A549 (cell line): ENCODE measurements around the gene DSG3. TPM values are rescaled to one million over a fixed set of nuclear protein-coding genes. Genes with fewer than 3 reads are reported as not detected.

Source experiments
- ATAC-seq, 2 experiments: fragments of 200-7000 bp in 1 of 2; fragments of >200 bp in 1 of 2; cut with Nextera tagmentation in 1 of 2; cut with Tn5 transposase in 1 of 2; 3 replicates each; pipeline versions ENCODE4 v1.8.0 to v1.9.1; 2018 to 2020; ENCODE audit warnings: mild to moderate bottlenecking in 1 of 2, moderate library complexity in 1 of 2
- CTCF ChIA-PET: fragments of 300-600 bp; sonication (Branson Sonifier 250); formaldehyde crosslinking; extraction: SDS; loops from one replicate; lab custom pipeline; 2021; ENCODE audit warnings: antibody characterized with exemption, inconsistent platforms; lab: Yijun Ruan, JAX
- POLR2A ChIA-PET: fragments of 350-600 bp; formaldehyde crosslinking; extraction: SDS; loops from one replicate; lab custom pipeline; 2021; ENCODE audit warnings: antibody characterized with exemption, inconsistent platforms; lab: Yijun Ruan, JAX
- DNase-seq, 2 experiments: peaks; one replicate each; pipeline versions ENCODE4 v3.0.0 to v3.0.0-alpha.2; 2011 to 2016; ENCODE audit warnings: low read depth in 1 of 2, low spot score in 1 of 2
- FAIRE-seq: peaks from 2 replicates; lab custom pipeline; 2011; peaks lifted over from hg19 to GRCh38; lab: Jason Lieb, UNC
- H3K27ac ChIP-seq, 2 experiments: fragments of >200 bp; sonication (Bioruptor Twin); formaldehyde crosslinking; 3 replicates each; pipeline ENCODE4 v1.5.1; 2016 to 2017
- H3K4me1 ChIP-seq: fragments of >200 bp; sonication (Bioruptor Twin); formaldehyde crosslinking; 3 replicates; pipeline ENCODE4 v1.6.1; 2016
- H3K4me2 ChIP-seq: fragments of >200 bp; sonication (Bioruptor Twin); formaldehyde crosslinking; 3 replicates; pipeline ENCODE4 v1.6.1; 2016
- H3K4me3 ChIP-seq: fragments of >200 bp; sonication (Bioruptor Twin); formaldehyde crosslinking; 3 replicates; pipeline ENCODE4 v1.5.1; 2016
- H3K9me3 ChIP-seq: fragments of >200 bp; sonication (Bioruptor Twin); formaldehyde crosslinking; 3 replicates; pipeline ENCODE4 v1.6.1; 2016
- ATOH8 ChIP-seq: fragments of 250-450 bp; sonication (Bioruptor Pico); IDR thresholded peaks from 2 replicates; pipeline ENCODE4 v1.5.0; 2020; ENCODE audit warnings: low read depth, mild to moderate bottlenecking, moderate library complexity
- BHLHE40 ChIP-seq: IDR thresholded peaks from 2 replicates; pipeline ENCODE4 v1.6.1; 2012; ENCODE audit warnings: low read depth, low read length, inconsistent platforms
- CBX8 ChIP-seq: fragments of 200-600 bp; sonication (generic); IDR thresholded peaks from 2 replicates; pipeline ENCODE4 v1.6.1; 2016
- CHD4 ChIP-seq: fragments of 200-600 bp; sonication (generic); IDR thresholded peaks from 2 replicates; pipeline ENCODE4 v1.6.1; 2016; ENCODE audit warnings: antibody characterized with exemption, mild to moderate bottlenecking, borderline replicate concordance
- CTCF ChIP-seq: fragments of >200 bp; sonication (Bioruptor Twin); formaldehyde crosslinking; IDR thresholded peaks from 3 replicates; pipeline ENCODE4 v1.5.1; 2016
- EHMT2 ChIP-seq: fragments of 200-600 bp; sonication (generic); IDR thresholded peaks from 2 replicates; pipeline ENCODE4 v1.6.1; 2016; ENCODE audit warnings: antibody characterized with exemption, low read depth, mild to moderate bottlenecking, moderate library complexity
- ELK1 ChIP-seq: fragments of 150-350 bp; IDR thresholded peaks from 2 replicates; pipeline ENCODE4 v1.6.1; 2014; ENCODE audit warnings: low read depth, mild to moderate bottlenecking, low read length
- EP300 ChIP-seq, 2 experiments: fragments of >200 bp; sonication (Bioruptor Twin); formaldehyde crosslinking; IDR thresholded peaks; 2 replicates in 1 of 2; 3 replicates in 1 of 2; pipeline ENCODE4 v1.6.1; 2016 to 2017
- FOSL2 ChIP-seq, 2 experiments: fragments of 450-650 bp in 1 of 2; fragments of >200 bp in 1 of 2; sonication (Bioruptor Twin) in 1 of 2; formaldehyde crosslinking; IDR thresholded peaks; 2 replicates each; pipeline versions ENCODE4 v1.5.0 to v1.6.1; 2016 to 2020; ENCODE audit warnings: mild to moderate bottlenecking in 1 of 2, moderate library complexity in 1 of 2
- GATA3 ChIP-seq: IDR thresholded peaks from 2 replicates; pipeline ENCODE4 v1.6.1; 2012; ENCODE audit warnings: borderline replicate concordance
- HOXA7 ChIP-seq: fragments of 250-450 bp; sonication (Bioruptor Pico); IDR thresholded peaks from 2 replicates; pipeline ENCODE4 v1.5.0; 2020; ENCODE audit warnings: mild to moderate bottlenecking, moderate library complexity
- HOXB5 ChIP-seq: fragments of 250-450 bp; sonication (Bioruptor Pico); IDR thresholded peaks from 2 replicates; pipeline ENCODE4 v1.5.0; 2020; ENCODE audit warnings: mild to moderate bottlenecking, moderate library complexity
- JUN ChIP-seq, 2 experiments: fragments of >200 bp; sonication (Bioruptor Twin); formaldehyde crosslinking; IDR thresholded peaks; 2 replicates in 1 of 2; 3 replicates in 1 of 2; pipeline ENCODE4 v1.6.1; 2016 to 2017
- KDM1A ChIP-seq: fragments of 200-600 bp; sonication (generic); IDR thresholded peaks from 2 replicates; pipeline ENCODE4 v1.6.1; 2016; ENCODE audit warnings: low read depth, mild to moderate bottlenecking
- MAZ ChIP-seq: fragments of 150-350 bp; IDR thresholded peaks from 2 replicates; pipeline ENCODE4 v1.6.1; 2014; ENCODE audit warnings: antibody characterized with exemption, low read depth, low read length, borderline replicate concordance
- MYC ChIP-seq: IDR thresholded peaks from 2 replicates; pipeline ENCODE4 v1.6.1; 2012; ENCODE audit warnings: mild to moderate bottlenecking, inconsistent platforms, low read length, improper control_type of control experiment, borderline replicate concordance
- NFE2L2 ChIP-seq: fragments of 150-350 bp; conservative IDR thresholded peaks from 2 replicates; pipeline ENCODE4 v1.6.1; 2014; ENCODE audit warnings: low read length
- POLR2AphosphoS2 ChIP-seq: conservative IDR thresholded peaks from 2 replicates; pipeline ENCODE4 v1.6.1; 2012; ENCODE audit warnings: low read length, improper control_type of control experiment, inconsistent platforms
- RAD21 ChIP-seq, 2 experiments: fragments of >200 bp in 1 of 2; sonication (Bioruptor Twin) in 1 of 2; formaldehyde crosslinking in 1 of 2; IDR thresholded peaks in 1 of 2; conservative IDR thresholded peaks in 1 of 2; 2 replicates in 1 of 2; 3 replicates in 1 of 2; pipeline ENCODE4 v1.6.1; 2012 to 2018; ENCODE audit warnings: inconsistent platforms in 1 of 2
- RARB ChIP-seq: fragments of 250-450 bp; sonication (Bioruptor Pico); IDR thresholded peaks from 2 replicates; pipeline ENCODE4 v1.8.0; 2021; ENCODE audit warnings: mild to moderate bottlenecking, moderate library complexity
- RCOR1 ChIP-seq: fragments of 150-350 bp; IDR thresholded peaks from 2 replicates; pipeline ENCODE4 v1.6.1; 2014; ENCODE audit warnings: antibody characterized with exemption, low read length, low read depth
- REST ChIP-seq: fragments of 200-600 bp; sonication (generic); IDR thresholded peaks from 2 replicates; pipeline ENCODE4 v1.6.1; 2016; ENCODE audit warnings: antibody characterized with exemption, mild to moderate bottlenecking, moderate library complexity
- RFX5 ChIP-seq: fragments of 450-650 bp; IDR thresholded peaks from 2 replicates; pipeline ENCODE4 v1.7.1; 2014; ENCODE audit warnings: antibody characterized with exemption, mild to moderate bottlenecking, moderate library complexity
- SREBF2 ChIP-seq: fragments of 450-650 bp; IDR thresholded peaks from 2 replicates; pipeline ENCODE4 v1.6.1; 2014; ENCODE audit warnings: mild to moderate bottlenecking, moderate library complexity
- ZC3H11A ChIP-seq: fragments of 450-650 bp; IDR thresholded peaks from 2 replicates; pipeline ENCODE4 v1.6.1; 2014; ENCODE audit warnings: antibody characterized with exemption, mild to moderate bottlenecking
- ZFP36 ChIP-seq: fragments of 450-650 bp; IDR thresholded peaks from 2 replicates; pipeline ENCODE4 v1.6.1; 2014; ENCODE audit warnings: borderline replicate concordance; ENCODE audit not compliant: partially characterized antibody
- ZSCAN20 ChIP-seq: fragments of 250-450 bp; sonication (Bioruptor Pico); IDR thresholded peaks from 2 replicates; pipeline ENCODE4 v1.8.0; 2022; ENCODE audit warnings: mild to moderate bottlenecking, moderate library complexity
- WGBS: methylation state at CpG from one replicate; pipeline ENCODE4 v1.1.6; 2017; ENCODE audit errors: missing lambda C conversion rate; 5-methylcytosine and 5-hydroxymethylcytosine counted together
- polyA plus RNA-seq, 4 experiments: library from polyadenylated mRNA; depleted of rRNA in 3 of 4; stranded (reverse); fragments of >200 nt; fragmentation: RNase III in 1 of 4; extraction: RNeasy Plus Mini Kit Qiagen cat#74134 plus additional on column Dnase treatment in 1 of 4; gene quantifications; 2 replicates in 3 of 4; 3 replicates in 1 of 4; pipeline ENCODE4 v1.2.3, GENCODE V29; 2011 to 2017

Gene DSG3
- polyA plus RNA-seq, 2 of the 4 experiments (the other 2 are of a cell fraction) = 0.01 to 0.03 TPM

GRCh38 chr18:31483396-31483795 lies 35.9 kb downstream of the DSG3 start:
- peaks cover 17% of the 10 kb centered on the region for H3K4me1 ChIP-seq
- no peaks in the 10 kb centered on the region for H3K9me3 ChIP-seq
- H3K27ac ChIP-seq = no peak overlapping the region
- H3K4me2 ChIP-seq = no peak overlapping the region
- CTCF ChIA-PET = no interaction called here
- DNase-seq (no peak), FAIRE-seq (no peak), ATAC-seq (no peak)
- POLR2A ChIA-PET = no interaction called here
- H3K4me3 ChIP-seq = no peak overlapping the region
- TF ChIP-seq ATOH8 (CRISPR knock-in tag) (no peak), NFE2L2 (no peak), HOXB5 (CRISPR knock-in tag) (no peak), REST (no peak), CHD4 (no peak), MAZ (no peak), HOXA7 (CRISPR knock-in tag) (no peak), GATA3 (no peak), CTCF (no peak), POLR2AphosphoS2 (no peak), ZSCAN20 (CRISPR knock-in tag) (no peak), FOSL2 (IDR thresholded peaks at IDR 0.05) (no peak), FOSL2 (CRISPR knock-in tag; IDR thresholded peaks at IDR 0.05) (no peak), RARB (CRISPR knock-in tag) (no peak), RAD21 (conservative IDR thresholded peaks at IDR 0.05 in 1 of 2, IDR thresholded peaks at IDR 0.05 in 1 of 2) (no peak), KDM1A (no peak), SREBF2 (no peak), ZFP36 (no peak), ELK1 (no peak), CBX8 (no peak)
- WGBS = 72% methylated on average over 2 of the region's 2 CpGs

- no peak overlapping the region for H3K4me2 ChIP-seq
- DNase-seq = no peak
- no peak overlapping the region for H3K4me3 ChIP-seq
- no peak for ATAC-seq
- TF ChIP-seq POLR2AphosphoS2 (no peak), RFX5 (no peak), ELK1 (no peak), BHLHE40 (no peak), HOXB5 (CRISPR knock-in tag) (no peak), RAD21 (conservative IDR thresholded peaks at IDR 0.05 in 1 of 2, IDR thresholded peaks at IDR 0.05 in 1 of 2) (no peak), ZFP36 (no peak), EP300 (IDR thresholded peaks at IDR 0.05) (no peak), RCOR1 (no peak), MYC (no peak), ZC3H11A (no peak), EHMT2 (no peak), JUN (IDR thresholded peaks at IDR 0.05) (no peak)
- ChIA-PET CTCF (interaction anchor here (1.0 kb wide), 1 partner anchor 11 kb away, joined by 3 read pairs; no protein-coding TSS in a partner anchor), POLR2A (no interaction called here)
- H3K27ac ChIP-seq = no peak overlapping the region
- WGBS = 50% methylated on average over 1 of the region's 1 CpG
- H3K9me3 ChIP-seq = no peaks in the 10 kb centered on the region
- no peak for FAIRE-seq
- H3K4me1 ChIP-seq = peaks cover 27% of the 10 kb centered on the region
Measured at GRCh38 chr18:31484461-31484860, 36.9 kb downstream of the DSG3 start.
